Measurements from ENCODE around the gene STYX. TPM values are rescaled to one million over a fixed set of nuclear protein-coding genes. Genes with fewer than 3 reads are reported as not detected.
"Not testable (repeated sequence)": the region's sequence is repeated elsewhere in the genome, so short reads cannot be mapped to it uniquely, and the experiment has no call there.

The STYX gene
- total RNA-seq, 1 experiment from 2014 or later: 20.7 TPM

- Histone ChIP-seq H3K36me3 (replicated peaks; ENCODE audit: control insufficient read depth, insufficient read depth, low read length) (peaks cover 1% of the 10 kb centered on the region), H3K27me3 (ENCODE audit: control insufficient read depth, insufficient read depth, low read length) (no peaks in the 10 kb centered on the region), H3K4me3 (ENCODE audit: insufficient read depth, low read depth, low read length) (no peak overlapping the region)
- DNase-seq: no peak
Observed at GRCh38 chr14:52741865-52742264, 11.9 kb downstream of the STYX start.

- Histone ChIP-seq H3K27me3 (ENCODE audit: control insufficient read depth, insufficient read depth, low read length) (no peaks in the 10 kb centered on the region), H3K4me3 (ENCODE audit: insufficient read depth, low read depth, low read length) (no peak overlapping the region), H3K36me3 (replicated peaks; ENCODE audit: control insufficient read depth, insufficient read depth, low read length) (peaks cover 3% of the 10 kb centered on the region)
- no peak for DNase-seq
Observed at GRCh38 chr14:52748647-52749292, 18.8 kb downstream of the STYX start.

- DNase-seq: no peak
- H3K4me3 ChIP-seq (ENCODE audit: insufficient read depth, low read depth, low read length): no peak overlapping the region
- H3K36me3 ChIP-seq (replicated peaks; ENCODE audit: control insufficient read depth, insufficient read depth, low read length): peaks cover 2% of the 10 kb centered on the region
- H3K27me3 ChIP-seq (ENCODE audit: control insufficient read depth, insufficient read depth, low read length): no peaks in the 10 kb centered on the region
Observed at GRCh38 chr14:52755607-52756316, 25.8 kb downstream of the STYX start.

GRCh38 chr14:52759145-52759544, 29.2 kb downstream of the STYX start:
- no peak for DNase-seq
- H3K4me3 ChIP-seq (ENCODE audit: insufficient read depth, low read depth, low read length): no peak overlapping the region
- no peaks in the 10 kb centered on the region for H3K27me3 ChIP-seq (ENCODE audit: control insufficient read depth, insufficient read depth, low read length)
- H3K36me3 ChIP-seq (replicated peaks; ENCODE audit: control insufficient read depth, insufficient read depth, low read length): peaks cover 2% of the 10 kb centered on the region

GRCh38 chr14:52762923-52763322, 33.0 kb downstream of the STYX start:
- H3K27me3 ChIP-seq (ENCODE audit: control insufficient read depth, insufficient read depth, low read length); H3K36me3 ChIP-seq (replicated peaks; ENCODE audit: control insufficient read depth, insufficient read depth, low read length); H3K4me3 ChIP-seq (ENCODE audit: insufficient read depth, low read depth, low read length); DNase-seq: not testable (repeated sequence)

- no peak overlapping the region for H3K4me3 ChIP-seq (ENCODE audit: insufficient read depth, low read depth, low read length)
- H3K27me3 ChIP-seq (ENCODE audit: control insufficient read depth, insufficient read depth, low read length): no peaks in the 10 kb centered on the region
- DNase-seq: no peak
- peaks cover 8% of the 10 kb centered on the region for H3K36me3 ChIP-seq (replicated peaks; ENCODE audit: control insufficient read depth, insufficient read depth, low read length)
Observed at GRCh38 chr14:52767058-52767833, 37.3 kb downstream of the STYX start.

GRCh38 chr14:52769887-52770286, 39.9 kb downstream of the STYX start:
- no peaks in the 10 kb centered on the region for H3K27me3 ChIP-seq (ENCODE audit: control insufficient read depth, insufficient read depth, low read length)
- H3K36me3 ChIP-seq (replicated peaks; ENCODE audit: control insufficient read depth, insufficient read depth, low read length): peaks cover 8% of the 10 kb centered on the region
- no peak overlapping the region for H3K4me3 ChIP-seq (ENCODE audit: insufficient read depth, low read depth, low read length)
- no peak for DNase-seq

GRCh38 chr14:52776816-52777215, 46.9 kb downstream of the STYX start:
- no peak for DNase-seq

GRCh38 chr14:52778702-52779101, 48.7 kb downstream of the STYX start:
- Histone ChIP-seq H3K4me3 (ENCODE audit: insufficient read depth, low read depth, low read length) (no peak overlapping the region), H3K27me3 (ENCODE audit: control insufficient read depth, insufficient read depth, low read length) (no peaks in the 10 kb centered on the region), H3K36me3 (replicated peaks; ENCODE audit: control insufficient read depth, insufficient read depth, low read length) (peaks cover 6% of the 10 kb centered on the region)
- DNase-seq: no peak

More at GRCh38 chr14:52776816-52777215, 46.9 kb downstream of the STYX start:
- H3K27me3 ChIP-seq (ENCODE audit: control insufficient read depth, insufficient read depth, low read length): no peaks in the 10 kb centered on the region
- no peak overlapping the region for H3K4me3 ChIP-seq (ENCODE audit: insufficient read depth, low read depth, low read length)
- peaks cover 6% of the 10 kb centered on the region for H3K36me3 ChIP-seq (replicated peaks; ENCODE audit: control insufficient read depth, insufficient read depth, low read length)

GRCh38 chr14:52780893-52781292, 50.9 kb downstream of the STYX start:
- no peak for DNase-seq
- peaks cover 6% of the 10 kb centered on the region for H3K36me3 ChIP-seq (replicated peaks; ENCODE audit: control insufficient read depth, insufficient read depth, low read length)
- no peaks in the 10 kb centered on the region for H3K27me3 ChIP-seq (ENCODE audit: control insufficient read depth, insufficient read depth, low read length)

GRCh38 chr14:52781629-52782028, 51.7 kb downstream of the STYX start:
- H3K36me3 ChIP-seq (replicated peaks; ENCODE audit: control insufficient read depth, insufficient read depth, low read length): peaks cover 6% of the 10 kb centered on the region
- no peak overlapping the region for H3K4me3 ChIP-seq (ENCODE audit: insufficient read depth, low read depth, low read length)
- no peak for DNase-seq
- H3K27me3 ChIP-seq (ENCODE audit: control insufficient read depth, insufficient read depth, low read length): no peaks in the 10 kb centered on the region

More at GRCh38 chr14:52780893-52781292, 50.9 kb downstream of the STYX start:
- H3K4me3 ChIP-seq (ENCODE audit: insufficient read depth, low read depth, low read length): no peak overlapping the region

GRCh38 chr14:52783206-52783605, 53.2 kb downstream of the STYX start:
- no peak for DNase-seq
- Histone ChIP-seq H3K27me3 (ENCODE audit: control insufficient read depth, insufficient read depth, low read length) (no peaks in the 10 kb centered on the region), H3K36me3 (replicated peaks; ENCODE audit: control insufficient read depth, insufficient read depth, low read length) (peaks cover 6% of the 10 kb centered on the region), H3K4me3 (ENCODE audit: insufficient read depth, low read depth, low read length) (no peak overlapping the region)

GRCh38 chr14:52786887-52787286, 56.9 kb downstream of the STYX start:
- no peak for DNase-seq
- Histone ChIP-seq H3K36me3 (replicated peaks; ENCODE audit: control insufficient read depth, insufficient read depth, low read length) (no peaks in the 10 kb centered on the region; the same call in 1 of the 2 replicates), H3K4me3 (ENCODE audit: insufficient read depth, low read depth, low read length) (no peak overlapping the region), H3K27me3 (ENCODE audit: control insufficient read depth, insufficient read depth, low read length) (no peaks in the 10 kb centered on the region)

- Histone ChIP-seq H3K4me3 (ENCODE audit: insufficient read depth, low read depth, low read length) (no peak overlapping the region), H3K27me3 (ENCODE audit: control insufficient read depth, insufficient read depth, low read length) (no peaks in the 10 kb centered on the region), H3K36me3 (replicated peaks; ENCODE audit: control insufficient read depth, insufficient read depth, low read length) (no peaks in the 10 kb centered on the region)
- DNase-seq: no peak
Observed at GRCh38 chr14:52789118-52789517, 59.2 kb downstream of the STYX start.
